Measurements from ENCODE around the gene UBE4A. TPM values are rescaled to one million over a fixed set of nuclear protein-coding genes. Genes with fewer than 3 reads are reported as not detected.

UBE4A gene
- total and polyA plus RNA-seq, 10 of the 15 experiments (the other 5 are each of a cell fraction or from before 2014, with no cell fraction given), result 6.2 to 39.6 (median 30.3) TPM

DNA sequence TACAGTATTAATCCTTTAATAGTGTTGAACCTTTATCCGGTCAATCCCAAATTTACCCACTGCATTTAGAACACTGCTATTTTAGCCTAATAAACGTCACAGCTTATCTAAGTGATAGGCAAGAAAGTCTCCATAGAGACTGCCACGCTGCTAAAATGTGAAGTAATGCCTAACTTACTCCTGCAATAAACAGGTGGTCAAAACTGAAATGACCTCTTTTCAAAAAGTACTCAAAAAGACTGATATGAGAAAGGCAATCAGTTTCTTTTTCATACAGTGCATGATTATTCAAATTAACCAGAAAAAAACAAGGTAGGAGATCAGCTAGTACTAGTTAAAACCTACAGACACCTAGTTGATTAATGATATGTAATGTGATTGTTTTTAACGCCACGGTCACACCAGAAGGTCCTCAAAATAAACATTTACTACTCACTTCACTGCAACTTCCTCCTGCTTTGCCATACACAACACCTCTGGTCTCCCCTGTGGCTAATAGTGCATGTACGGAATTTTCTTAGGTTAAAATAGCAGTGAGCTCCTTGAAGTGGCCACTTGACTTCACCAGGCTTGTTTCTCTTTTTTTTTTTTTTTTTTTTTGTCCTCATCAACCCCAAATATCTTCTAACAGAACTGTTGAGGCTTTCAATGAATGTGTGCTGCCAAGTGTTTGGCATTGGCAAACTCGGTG, 50.8 kb downstream of the UBE4A start:
- FAIRE-seq (no peak), ATAC-seq (peak; percentile 74), DNase-seq (ENCODE audit: low read depth, low spot score) (peak; percentile 20)
- Histone ChIP-seq H3K36me3 (ENCODE audit: control insufficient read depth in 2 of 2, insufficient read depth in 2 of 2, low read length in 1 of 2) (peaks cover 1 to 14% of the 10 kb centered on the region in 2 experiments; a peak in 3 of 4 replicates), H4K20me1 (ENCODE audit: control insufficient read depth, insufficient read depth) (no peaks in the 10 kb centered on the region), H3K9ac (ENCODE audit: control insufficient read depth, insufficient read depth, low read length) (no peak overlapping the region; the same call in 1 of the 2 replicates), H3K27me3 (replicated peaks in 1 of 2; ENCODE audit: control insufficient read depth in 2 of 2, insufficient read depth in 2 of 2, low read length in 1 of 2) (no peaks in the 10 kb centered on the region), H3K79me2 (ENCODE audit: control insufficient read depth, insufficient read depth, low read length) (peaks cover 20% of the 10 kb centered on the region), H3K4me1 (ENCODE audit: control insufficient read depth, insufficient read depth, low read length) (peaks cover 24% of the 10 kb centered on the region), H2AFZ (ENCODE audit: control insufficient read depth, low read depth, low read length) (no peak overlapping the region), H3K4me3 (no peak overlapping the region), H3K27ac (ENCODE audit: control insufficient read depth, insufficient read depth) (peak overlapping the region; percentile 44; the same call in 1 of the 2 replicates), H3K9me3 (replicated peaks; ENCODE audit: control insufficient read depth, insufficient read depth, low read length) (no peaks in the 10 kb centered on the region), H3K4me2 (ENCODE audit: control insufficient read depth, insufficient read depth) (peak overlapping the region; percentile 68)
- no TSS peak for BruUV-seq (replicated peaks)
- in situ Hi-C loops (cut with MboI) (no loop called here), intact Hi-C loops (cut with micrococcal nuclease; ENCODE audit: unreplicated experiment) (no loop called here)
- ChIA-PET SMC1A (ENCODE audit: uncharacterized antibody, unreplicated experiment) (interaction anchor here (0.6 to 1.3 kb wide), 4 partner anchors 10 to 114 kb away, joined by 3 read pairs; no protein-coding TSS in a partner anchor), CTCF (interaction anchor here (0.6 to 2.5 kb wide), 6 partner anchors 8 to 391 kb away, joined by 3 to 6 read pairs (median 3); no protein-coding TSS in a partner anchor), RAD21 (ENCODE audit: unreplicated experiment) (interaction anchor here (0.6 to 1.7 kb wide), 3 partner anchors 26 to 38 kb away, joined by 3 to 7 read pairs (median 3); partner anchors contain the start of gene KMT2A), POLR2A (interaction anchor here (0.6 to 1.5 kb wide), 6 partner anchors 8 to 92 kb away, joined by 3 to 5 read pairs (median 3); no protein-coding TSS in a partner anchor)
- 3% methylated on average over 7 of the region's 7 CpGs for WGBS (ENCODE audit: insufficient coverage, insufficient replicate concordance, low lambda C conversion rate, missing lambda C conversion rate)
- TF ChIP-seq ATF7 (IDR thresholded peaks at IDR 0.05; ENCODE audit: low read depth) (peak; percentile 14; the same call in 1 of the 2 replicates), ESRRA (IDR thresholded peaks at IDR 0.05; ENCODE audit: low read length) (no peak), MTA2 (IDR thresholded peaks at IDR 0.05; ENCODE audit: low read depth) (0 out of 2 replicates have a peak, but pooled peaks have one; percentile 19), HDAC6 (IDR thresholded peaks at IDR 0.05; ENCODE audit: unreplicated experiment) (no peak), PML (IDR thresholded peaks at IDR 0.05; ENCODE audit: low read length) (peak; percentile 42; the same call in 1 of the 2 replicates), BHLHE40 (IDR thresholded peaks at IDR 0.05; ENCODE audit: borderline replicate concordance in 1 of 2, low read depth in 2 of 2, low read length in 1 of 2) (0 out of 4 replicates have a peak, but pooled peaks of 1 of the 2 experiments have one; percentile 9), BCL3 (IDR thresholded peaks at IDR 0.05; ENCODE audit: borderline replicate concordance, insufficient read depth, low read depth, low read length, poor library complexity, severe bottlenecking) (no peak), RFX5 (IDR thresholded peaks at IDR 0.05; ENCODE audit: low read depth, low read length) (no peak), IKZF2 (IDR thresholded peaks at IDR 0.05) (peak in 1 of 2 experiments; percentile 24; a peak in 1 of 4 replicates), RAD51 (IDR thresholded peaks at IDR 0.05) (no peak), RUNX3 (IDR thresholded peaks at IDR 0.05; ENCODE audit: low read length) (peak; percentile 25), GABPA (IDR thresholded peaks at IDR 0.05; ENCODE audit: low read depth) (no peak)
- TF ChIP-seq, protein P1, sequence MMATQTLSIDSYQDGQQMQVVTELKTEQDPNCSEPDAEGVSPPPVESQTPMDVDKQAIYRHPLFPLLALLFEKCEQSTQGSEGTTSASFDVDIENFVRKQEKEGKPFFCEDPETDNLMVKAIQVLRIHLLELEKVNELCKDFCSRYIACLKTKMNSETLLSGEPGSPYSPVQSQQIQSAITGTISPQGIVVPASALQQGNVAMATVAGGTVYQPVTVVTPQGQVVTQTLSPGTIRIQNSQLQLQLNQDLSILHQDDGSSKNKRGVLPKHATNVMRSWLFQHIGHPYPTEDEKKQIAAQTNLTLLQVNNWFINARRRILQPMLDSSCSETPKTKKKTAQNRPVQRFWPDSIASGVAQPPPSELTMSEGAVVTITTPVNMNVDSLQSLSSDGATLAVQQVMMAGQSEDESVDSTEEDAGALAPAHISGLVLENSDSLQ (IDR thresholded peaks at IDR 0.05), result peak; percentile 60
